Fibroblast of mammary gland (primary cell): ENCODE results near the gene TUBA8.
"Not testable (repeated sequence)": the region's sequence is repeated elsewhere in the genome, so short reads cannot be mapped to it uniquely, and the experiment has no call there.

Source experiments
- DNase-seq: peaks from one replicate; pipeline ENCODE4 v3.0.0-alpha.2; 2010; ENCODE audit warnings: low read depth
- H3K4me3 ChIP-seq: 2 replicates; pipeline ENCODE4 v1.5.1; 2011; ENCODE audit warnings: low read depth, mild to moderate bottlenecking, low read length, moderate library complexity; ENCODE audit not compliant: control insufficient read depth
- CTCF ChIP-seq: conservative IDR thresholded peaks from 2 replicates; pipeline ENCODE4 v1.5.1; 2011; ENCODE audit warnings: low read depth, low read length, inconsistent platforms; ENCODE audit not compliant: control insufficient read depth, insufficient read depth

The TUBA8 gene

DNA sequence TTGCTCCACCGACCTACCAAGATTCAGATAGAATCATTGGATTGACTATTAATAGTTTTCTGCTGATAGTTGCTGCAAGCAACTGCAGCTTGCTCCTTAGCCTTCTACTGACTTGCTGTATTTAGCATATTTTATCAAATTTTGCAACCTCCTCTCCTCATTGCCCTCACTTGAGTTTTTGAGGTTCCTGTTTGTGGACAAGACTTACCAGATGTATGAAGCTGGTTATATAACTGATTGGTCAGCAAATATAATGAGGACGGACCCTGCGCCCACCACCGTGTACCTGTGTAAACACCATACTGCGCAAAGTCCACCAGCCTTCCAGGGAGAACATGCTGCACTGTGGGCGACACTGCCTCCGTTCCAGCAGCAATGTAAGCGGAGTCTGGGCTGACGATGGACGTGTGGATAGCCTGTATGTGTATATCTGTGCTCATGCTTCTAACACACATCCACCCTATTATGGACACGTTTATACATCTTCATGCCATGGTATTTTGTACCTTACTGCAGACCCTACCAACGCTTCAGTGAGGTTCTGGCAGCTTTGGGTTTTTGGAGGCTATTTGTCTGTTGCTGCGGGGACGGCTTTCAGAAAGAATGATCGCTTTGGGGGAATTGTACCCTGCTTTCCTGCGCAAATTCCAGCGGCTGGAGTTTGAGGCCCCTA, 37.8 kb downstream of the TUBA8 start:
- no peak for DNase-seq
- H3K4me3 ChIP-seq, result no peak overlapping the region
- no peak for TF ChIP-seq CTCF

DNA sequence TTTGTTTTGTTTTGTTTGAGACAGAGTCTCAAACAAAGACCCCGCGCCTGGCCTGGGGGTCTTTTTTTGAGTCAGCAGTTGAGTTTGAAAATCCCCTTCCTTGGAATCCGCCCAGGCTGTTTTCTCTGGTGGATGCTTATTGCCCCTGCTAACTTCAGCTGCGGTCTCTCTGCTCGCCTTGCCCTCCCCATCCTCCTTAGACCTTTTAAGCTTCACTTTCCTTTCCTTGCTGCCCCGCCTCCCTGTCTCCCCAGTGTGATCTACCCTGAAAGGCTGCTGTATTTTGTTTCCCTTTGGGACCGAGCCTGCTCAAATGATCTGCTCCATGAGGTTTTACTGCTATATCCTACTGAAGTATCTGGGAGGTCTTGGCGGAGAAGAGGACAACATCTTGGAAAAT, 41.9 kb downstream of the TUBA8 start:
- DNase-seq, result no peak
- H3K4me3 ChIP-seq, result no peak overlapping the region
- TF ChIP-seq CTCF, result no peak

DNA sequence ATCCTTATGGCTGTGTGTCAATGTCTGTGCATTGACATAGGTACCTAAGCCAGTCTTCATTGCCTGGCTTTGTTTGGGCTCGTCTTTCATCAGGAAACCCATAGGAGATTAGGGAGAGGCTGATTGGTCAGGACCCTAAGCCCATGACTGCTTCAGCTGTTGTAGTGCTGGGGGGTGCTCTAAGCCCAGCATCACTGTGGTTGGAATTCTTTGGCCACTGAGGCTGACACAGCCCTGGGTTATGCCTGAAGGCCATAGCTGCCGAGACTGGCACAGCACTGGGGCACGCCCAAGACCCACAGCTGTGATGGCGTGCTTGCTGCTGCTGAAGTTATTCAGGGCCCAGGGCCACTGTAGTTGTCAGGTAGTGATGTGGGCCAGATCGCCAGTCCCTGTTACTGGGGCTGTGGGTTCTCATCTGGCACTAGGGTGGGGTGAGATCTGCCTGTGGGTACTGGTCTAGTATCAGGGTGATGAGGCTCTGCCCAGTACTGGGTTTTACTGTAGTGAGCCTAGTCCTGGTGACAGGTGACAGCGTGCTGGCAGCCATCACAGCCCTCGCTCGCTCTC, 44.3 kb downstream of the TUBA8 start:
- no peak for DNase-seq
- H3K4me3 ChIP-seq, result no peak overlapping the region
- TF ChIP-seq CTCF, result no peak

GRCh38 chr22:18155546-18155945, 44.9 kb downstream of the TUBA8 start:
- DNase-seq, H3K4me3 ChIP-seq: not testable (repeated sequence)

- DNase-seq, result peak; percentile 97
- H3K4me3 ChIP-seq, result no peak overlapping the region
- TF ChIP-seq CTCF, result peak; percentile 93
Measured at GRCh38 chr22:18156878-18157713, 46.5 kb downstream of the TUBA8 start.

- TF ChIP-seq CTCF, result no peak
- no peak for DNase-seq
- H3K4me3 ChIP-seq, result no peak overlapping the region
Measured at GRCh38 chr22:18157714-18158028, 47.1 kb downstream of the TUBA8 start.

DNA sequence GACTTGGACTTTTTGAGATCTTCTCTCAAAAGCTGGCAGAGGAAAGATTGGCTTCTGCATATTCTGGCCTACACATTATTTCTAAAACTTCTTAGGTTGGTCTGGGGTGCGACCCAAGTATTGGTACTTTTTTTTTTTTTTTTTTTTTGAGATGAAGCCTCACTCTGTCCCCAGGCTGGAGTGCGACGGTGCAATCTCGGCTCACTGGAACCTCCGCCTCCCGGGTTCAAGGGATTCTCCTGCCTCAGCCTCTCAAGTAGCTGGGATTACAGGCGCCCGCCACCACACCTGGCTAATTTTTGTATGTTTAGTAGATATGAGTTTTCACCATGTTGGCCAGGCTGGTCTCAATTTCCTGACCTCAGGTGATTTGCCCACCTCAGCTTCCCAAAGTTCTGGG, 50.0 kb downstream of the TUBA8 start:
- not testable (repeated sequence) for H3K4me3 ChIP-seq, DNase-seq

GRCh38 chr22:18163843-18164242, 53.2 kb downstream of the TUBA8 start:
- not testable (repeated sequence) for DNase-seq, H3K4me3 ChIP-seq

GRCh38 chr22:18164584-18164983, 54.0 kb downstream of the TUBA8 start:
- DNase-seq, result peak; percentile 19
- H3K4me3 ChIP-seq, result not testable (repeated sequence)

GRCh38 chr22:18165356-18165755, 54.7 kb downstream of the TUBA8 start:
- H3K4me3 ChIP-seq, DNase-seq: not testable (repeated sequence)

DNA sequence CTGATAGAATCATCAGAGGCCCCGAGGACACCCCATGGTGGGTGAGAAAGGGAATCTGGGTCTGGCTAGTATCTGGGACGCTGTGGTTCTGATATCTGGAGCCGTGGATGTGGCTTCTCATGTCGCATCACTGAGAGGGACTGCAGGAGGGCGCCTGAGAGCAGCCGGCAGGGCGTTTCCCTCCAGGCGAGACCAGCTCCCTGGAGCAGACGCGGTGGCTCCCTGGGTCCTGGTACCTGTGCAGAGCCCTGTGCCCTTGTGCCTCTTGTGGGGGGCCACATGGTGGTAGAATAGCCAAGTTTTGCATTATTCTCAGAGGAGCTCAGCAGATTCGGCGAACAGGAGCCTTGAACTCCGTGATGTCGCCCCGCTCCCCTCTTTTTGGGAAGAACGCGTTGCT, 59.7 kb downstream of the TUBA8 start:
- not testable (repeated sequence) for H3K4me3 ChIP-seq, DNase-seq

DNA sequence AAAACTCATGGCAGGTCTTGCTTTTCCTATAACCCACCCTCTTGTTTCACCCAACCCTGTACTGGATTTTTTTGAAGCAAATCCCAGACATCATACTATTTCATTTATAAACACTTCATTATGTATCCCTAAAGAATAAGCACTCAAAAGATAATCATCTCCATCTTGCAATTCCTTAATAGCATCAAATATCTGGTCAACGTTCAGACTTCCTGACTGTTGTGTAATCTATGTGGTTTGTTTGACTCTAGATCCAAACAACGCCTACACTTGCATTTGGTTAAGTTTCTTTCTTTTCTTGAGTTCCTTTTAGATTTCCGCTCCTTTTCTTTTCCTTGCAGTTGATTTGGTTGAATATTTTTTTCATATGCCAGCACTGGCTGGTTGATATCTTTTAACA, 61.6 kb downstream of the TUBA8 start:
- peak; percentile 62 for DNase-seq
- H3K4me3 ChIP-seq, result not testable (repeated sequence)
